DMS79 (cell line): ENCODE measurements around the gene KIDINS220.

Experiments used
- DNase-seq: peaks from one replicate; lab custom pipeline; 2025; lab: John Stamatoyannopoulos, UW

Gene KIDINS220

GRCh38 chr2:8805278-8806210 lies 31.9 kb downstream of the KIDINS220 start:
- DNase-seq, result peak; percentile 29

GRCh38 chr2:8803658-8804379 lies 33.6 kb downstream of the KIDINS220 start:
- no peak for DNase-seq

GRCh38 chr2:8802741-8803140 lies 34.7 kb downstream of the KIDINS220 start:
- DNase-seq, result no peak

- DNase-seq, result no peak
Measured at GRCh38 chr2:8800821-8801220, 36.6 kb downstream of the KIDINS220 start.

GRCh38 chr2:8800218-8800617 lies 37.2 kb downstream of the KIDINS220 start:
- no peak for DNase-seq

GRCh38 chr2:8799004-8799403 lies 38.4 kb downstream of the KIDINS220 start:
- DNase-seq, result no peak

- no peak for DNase-seq
Measured at GRCh38 chr2:8798393-8798792, 39.0 kb downstream of the KIDINS220 start.

GRCh38 chr2:8797682-8798081 lies 39.7 kb downstream of the KIDINS220 start:
- no peak for DNase-seq

GRCh38 chr2:8796878-8797550 lies 40.4 kb downstream of the KIDINS220 start:
- DNase-seq, result no peak

GRCh38 chr2:8796315-8796848 lies 41.0 kb downstream of the KIDINS220 start:
- DNase-seq, result no peak

- no peak for DNase-seq
Measured at GRCh38 chr2:8794923-8795825, 42.2 kb downstream of the KIDINS220 start.

- DNase-seq, result no peak
Measured at GRCh38 chr2:8790739-8791162, 46.7 kb downstream of the KIDINS220 start.

- no peak for DNase-seq
Measured at GRCh38 chr2:8786463-8786862, 51.0 kb downstream of the KIDINS220 start.

GRCh38 chr2:8779795-8780671 lies 57.4 kb downstream of the KIDINS220 start:
- no peak for DNase-seq

GRCh38 chr2:8774371-8774770 lies 63.0 kb downstream of the KIDINS220 start:
- no peak for DNase-seq

- DNase-seq, result no peak
Measured at GRCh38 chr2:8767324-8767723, 70.1 kb downstream of the KIDINS220 start.

GRCh38 chr2:8761529-8762164 lies 75.8 kb downstream of the KIDINS220 start:
- DNase-seq, result no peak

GRCh38 chr2:8756716-8757115 lies 80.7 kb downstream of the KIDINS220 start:
- DNase-seq, result no peak

GRCh38 chr2:8756230-8756629 lies 81.2 kb downstream of the KIDINS220 start:
- DNase-seq, result no peak
